Coronary artery (tissue), 2 donors: ENCODE measurements around the gene RBCK1.

Source experiments
- DNase-seq: peaks from one replicate; pipeline ENCODE4 v3.0.0-alpha.2; 2017; ENCODE audit warnings: low spot score
- H3K27ac ChIP-seq, 2 donors: fragments of 200-600 bp; sonication (generic); one replicate each; pipeline ENCODE4 v1.5.1; 2016 to 2019
- H3K4me3 ChIP-seq: fragments of 200-600 bp; sonication (generic); 2 replicates; pipeline ENCODE4 v1.5.1; 2016; ENCODE audit warnings: mild to moderate bottlenecking, moderate library complexity
- CTCF ChIP-seq: fragments of 200-600 bp; sonication (generic); IDR thresholded peaks from one replicate; pipeline ENCODE4 v1.5.1; 2019; ENCODE audit warnings: antibody characterized with exemption

The RBCK1 gene

GRCh38 chr20:478949-479429 is 70.9 kb downstream of the RBCK1 start:
- no peak overlapping the region for H3K27ac ChIP-seq
- no peak for DNase-seq
- peak; percentile 53 for TF ChIP-seq CTCF
- no peak overlapping the region for H3K4me3 ChIP-seq

- Histone ChIP-seq H3K4me3 (no peak overlapping the region), H3K27ac (no peak overlapping the region)
- TF ChIP-seq CTCF: no peak
- no peak for DNase-seq
Measured at GRCh38 chr20:479487-479886, 71.4 kb downstream of the RBCK1 start.

GRCh38 chr20:480044-480443 is 71.9 kb downstream of the RBCK1 start:
- H3K4me3 ChIP-seq: no peak overlapping the region
- no peak overlapping the region for H3K27ac ChIP-seq
- no peak for DNase-seq
- no peak for TF ChIP-seq CTCF

GRCh38 chr20:481167-481566 is 73.1 kb downstream of the RBCK1 start:
- Histone ChIP-seq H3K4me3 (no peak overlapping the region), H3K27ac (no peak overlapping the region)
- no peak for TF ChIP-seq CTCF
- DNase-seq: no peak
